H9 (cell line): ENCODE results near the gene ARHGAP31. TPM values are rescaled to one million over a fixed set of nuclear protein-coding genes. Genes with fewer than 3 reads are reported as not detected.

Source experiments
- DNase-seq: peaks from one replicate; pipeline ENCODE4 v3.0.0-alpha.2; 2017
- H2AFZ ChIP-seq: one replicate; pipeline ENCODE4 v1.6.1; 2013; ENCODE audit warnings: mild to moderate bottlenecking, low read length, control low read depth, moderate library complexity
- H2AK5ac ChIP-seq: 2 replicates; pipeline ENCODE4 v1.6.1; 2013; ENCODE audit warnings: low read length, control low read depth, mixed read lengths; ENCODE audit not compliant: insufficient read length
- H2BK120ac ChIP-seq: one replicate; pipeline ENCODE4 v1.6.1; 2013; ENCODE audit warnings: low read depth, mild to moderate bottlenecking, low read length, control low read depth, inconsistent platforms; ENCODE audit not compliant: poor library complexity, severe bottlenecking
- H2BK12ac ChIP-seq: 2 replicates; pipeline ENCODE4 v1.6.1; 2013; ENCODE audit warnings: low read length, control low read depth, mixed read lengths, low read depth; ENCODE audit not compliant: insufficient read length
- H2BK15ac ChIP-seq: 2 replicates; pipeline ENCODE4 v1.6.1; 2013; ENCODE audit warnings: low read depth, low read length, control low read depth
- H2BK20ac ChIP-seq: one replicate; pipeline ENCODE4 v1.6.1; 2013; ENCODE audit warnings: low read depth, mild to moderate bottlenecking, low read length, control low read depth, inconsistent platforms; ENCODE audit not compliant: poor library complexity, severe bottlenecking
- H2BK5ac ChIP-seq: 2 replicates; pipeline ENCODE4 v1.6.1; 2013; ENCODE audit warnings: low read length, control low read depth, mixed read lengths; ENCODE audit not compliant: insufficient read length
- H3K14ac ChIP-seq: 2 replicates; pipeline ENCODE4 v1.6.1; 2013; ENCODE audit warnings: low read length, control low read depth; ENCODE audit not compliant: insufficient read depth
- H3K18ac ChIP-seq: 2 replicates; pipeline ENCODE4 v1.6.1; 2013; ENCODE audit warnings: low read depth, mild to moderate bottlenecking, mixed read lengths, low read length, control low read depth; ENCODE audit not compliant: insufficient read length
- H3K23ac ChIP-seq: 2 replicates; pipeline ENCODE4 v1.6.1; 2013; ENCODE audit warnings: low read length, control low read depth, mixed read lengths, low read depth; ENCODE audit not compliant: insufficient read length
- H3K23me2 ChIP-seq: 2 replicates; pipeline ENCODE4 v1.6.1; 2013; ENCODE audit warnings: low read depth, mild to moderate bottlenecking, mixed read lengths, low read length, control low read depth; ENCODE audit not compliant: insufficient read length, poor library complexity, severe bottlenecking
- H3K27ac ChIP-seq: 2 replicates; pipeline ENCODE4 v1.5.1; 2013; ENCODE audit warnings: low read length, control low read depth, mixed read lengths, low read depth; ENCODE audit not compliant: insufficient read length
- H3K27me3 ChIP-seq: 2 replicates; pipeline ENCODE4 v1.6.1; 2013; ENCODE audit warnings: low read length, control low read depth, inconsistent platforms; ENCODE audit not compliant: insufficient read depth
- H3K4ac ChIP-seq: 2 replicates; pipeline ENCODE4 v1.6.1; 2013; ENCODE audit warnings: low read depth, mild to moderate bottlenecking, control low read depth, inconsistent platforms, low read length, moderate library complexity
- H3K4me1 ChIP-seq: 2 replicates; pipeline ENCODE4 v1.6.1; 2013; ENCODE audit warnings: low read length, control low read depth, inconsistent platforms; ENCODE audit not compliant: insufficient read depth
- H3K4me2 ChIP-seq: 2 replicates; pipeline ENCODE4 v1.6.1; 2013; ENCODE audit warnings: low read length, control low read depth, mixed read lengths; ENCODE audit not compliant: insufficient read length, insufficient read depth
- H3K56ac ChIP-seq: 2 replicates; pipeline ENCODE4 v1.6.1; 2013; ENCODE audit warnings: low read depth, mild to moderate bottlenecking, mixed read lengths, low read length, control low read depth; ENCODE audit not compliant: insufficient read length
- H3K79me1 ChIP-seq: 2 replicates; pipeline ENCODE4 v1.6.1; 2013; ENCODE audit warnings: low read depth, mild to moderate bottlenecking, moderate library complexity, low read length, control low read depth, inconsistent platforms; ENCODE audit not compliant: insufficient read depth, poor library complexity, severe bottlenecking
- H3K79me2 ChIP-seq: 2 replicates; pipeline ENCODE4 v1.6.1; 2013; ENCODE audit warnings: low read length, control low read depth, inconsistent platforms; ENCODE audit not compliant: insufficient read depth
- H3K9ac ChIP-seq: 2 replicates; pipeline ENCODE4 v1.6.1; 2013; ENCODE audit warnings: low read length, control low read depth, mixed read lengths; ENCODE audit not compliant: insufficient read length; ENCODE audit errors: extremely low read depth
- H3K9me3 ChIP-seq: one replicate; pipeline ENCODE4 v1.6.1; 2013; ENCODE audit warnings: low read depth, low read length, inconsistent platforms; ENCODE audit not compliant: control insufficient read depth
- H3T11ph ChIP-seq: one replicate; pipeline ENCODE4 v1.6.1; 2013; ENCODE audit warnings: mild to moderate bottlenecking, low read length, control low read depth, inconsistent platforms
- H4K20me1 ChIP-seq: one replicate; pipeline ENCODE4 v1.6.1; 2013; ENCODE audit not compliant: control insufficient read depth, insufficient read length, insufficient read depth
- H4K5ac ChIP-seq: 2 replicates; pipeline ENCODE4 v1.6.1; 2013; ENCODE audit warnings: low read depth, mild to moderate bottlenecking, mixed read lengths, low read length, control low read depth; ENCODE audit not compliant: insufficient read length
- H4K8ac ChIP-seq: replicated peaks from 2 replicates; pipeline ENCODE4 v1.6.1; 2013; ENCODE audit warnings: low read length, control low read depth, mixed read lengths, low read depth; ENCODE audit not compliant: insufficient read length
- H4K91ac ChIP-seq: 2 replicates; pipeline ENCODE4 v1.6.1; 2013; ENCODE audit warnings: low read depth, mild to moderate bottlenecking, moderate library complexity, mixed read lengths, low read length, control low read depth; ENCODE audit not compliant: insufficient read length
- H3K27ac Mint-ChIP-seq, 3 experiments: 2 replicates in 2 of 3; 3 replicates in 1 of 3; pipeline ENCODE4 v1.8.0; 2020 to 2021; ENCODE audit warnings: mixed read lengths in 3 of 3, mild to moderate bottlenecking in 1 of 3, moderate library complexity in 1 of 3
- H3K27me3 Mint-ChIP-seq: 2 replicates; pipeline ENCODE4 v1.8.0; 2021; ENCODE audit warnings: low read depth, mild to moderate bottlenecking, moderate library complexity, mixed read lengths
- H3K36me3 Mint-ChIP-seq, 3 experiments: 2 replicates in 2 of 3; 3 replicates in 1 of 3; pipeline ENCODE4 v1.8.0; 2020 to 2021; ENCODE audit warnings: low read depth in 3 of 3, mixed read lengths in 3 of 3; ENCODE audit not compliant: insufficient read depth in 1 of 3
- H3K4me1 Mint-ChIP-seq, 2 experiments: 2 replicates each; pipeline ENCODE4 v1.8.0; 2020; ENCODE audit warnings: mixed read lengths in 2 of 2
- H3K4me3 Mint-ChIP-seq, 2 experiments: 2 replicates in 1 of 2; 3 replicates in 1 of 2; pipeline ENCODE4 v1.8.0; 2020 to 2021; ENCODE audit warnings: mild to moderate bottlenecking in 2 of 2, mixed read lengths in 2 of 2, moderate library complexity in 1 of 2
- H3K9me3 Mint-ChIP-seq, 2 experiments: 2 replicates in 1 of 2; 3 replicates in 1 of 2; pipeline ENCODE4 v1.8.0; 2020; ENCODE audit warnings: mild to moderate bottlenecking in 2 of 2, mixed read lengths in 2 of 2, moderate library complexity in 1 of 2
- CTCF ChIP-seq: fragments of 200-600 bp; sonication (generic); conservative IDR thresholded peaks from 3 replicates; pipeline ENCODE4 v1.8.0; 2021; ENCODE audit warnings: antibody characterized with exemption, mild to moderate bottlenecking
- total RNA-seq: library from RNA; stranded (reverse); gene quantifications from 2 replicates; pipeline ENCODE4 v1.2.1, GENCODE V29; 2021

ARHGAP31 gene
- total RNA-seq, 1 experiment from 2014 or later, result 2.2 TPM

GRCh38 chr3:119316313-119316670, 22.1 kb downstream of the ARHGAP31 start:
- no peak overlapping the region for H4K5ac ChIP-seq
- H3K79me2 ChIP-seq, result no peaks in the 10 kb centered on the region
- no peak overlapping the region for H4K91ac ChIP-seq
- H3K27ac ChIP-seq, result no peak overlapping the region
- H3K9me3 ChIP-seq, result no peaks in the 10 kb centered on the region
- Mint-ChIP-seq H3K36me3 (peaks cover 0 to 2% (median 0%) of the 10 kb centered on the region in 3 experiments; a peak in 3 of 7 replicates), H3K4me1 (peaks cover 8 to 15% of the 10 kb centered on the region in 2 experiments), H3K27ac (no peak overlapping the region), H3K27me3 (no peaks in the 10 kb centered on the region; the same call in 1 of the 2 replicates), H3K4me3 (no peak overlapping the region), H3K9me3 (no peaks in the 10 kb centered on the region)
- DNase-seq, result no peak
- no peak overlapping the region for H4K8ac ChIP-seq
- no peak overlapping the region for H3K56ac ChIP-seq
- no peak overlapping the region for H3T11ph ChIP-seq
- no peak for TF ChIP-seq CTCF
- H3K23ac ChIP-seq, result no peak overlapping the region
- no peak overlapping the region for H3K4me2 ChIP-seq
- no peak overlapping the region for H3K9ac ChIP-seq
- no peak overlapping the region for H2BK120ac ChIP-seq
- H4K20me1 ChIP-seq, result no peaks in the 10 kb centered on the region
- no peak overlapping the region for H2BK15ac ChIP-seq
- H2AFZ ChIP-seq, result no peak overlapping the region
- H2BK20ac ChIP-seq, result no peak overlapping the region
- H3K4me1 ChIP-seq, result no peaks in the 10 kb centered on the region; the same call in 1 of the 2 replicates
- H3K4ac ChIP-seq, result no peak overlapping the region
- no peak overlapping the region for H2AK5ac ChIP-seq
- no peaks in the 10 kb centered on the region for H3K27me3 ChIP-seq
- H2BK5ac ChIP-seq, result no peak overlapping the region
- H3K14ac ChIP-seq, result no peak overlapping the region
- no peaks in the 10 kb centered on the region for H3K23me2 ChIP-seq
- H3K79me1 ChIP-seq, result no peaks in the 10 kb centered on the region
- no peak overlapping the region for H3K18ac ChIP-seq
- no peak overlapping the region for H2BK12ac ChIP-seq
